Measurements from ENCODE around the gene KCNK2. TPM values are rescaled to one million over a fixed set of nuclear protein-coding genes. Genes with fewer than 3 reads are reported as not detected.

Gene KCNK2
- total RNA-seq, 6 experiments from 2014 or later, result 0.06 to 0.31 (median 0.12) TPM; not detected in 3

DNA sequence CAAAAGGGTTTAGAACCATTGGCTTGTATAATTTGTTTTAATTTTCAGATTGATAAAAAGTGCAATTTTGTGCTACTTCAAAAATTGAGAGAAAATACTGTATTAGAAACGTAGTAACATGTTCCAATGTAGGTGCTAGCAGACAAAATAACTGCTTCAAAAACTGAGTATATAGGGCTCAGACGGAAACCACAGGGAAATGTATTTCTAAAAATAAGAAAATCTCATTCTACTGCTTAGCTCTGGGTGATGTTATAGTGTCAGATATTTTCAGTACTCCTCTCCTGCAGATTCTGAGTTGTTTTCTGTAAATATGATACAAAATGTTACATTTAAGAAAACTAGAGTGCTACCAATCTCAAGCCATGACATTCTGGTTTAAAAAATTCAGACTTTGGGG lies 55.4 kb downstream of the KCNK2 start:
- ATAC-seq, result no peak
- H3K36me3 ChIP-seq, result no peaks in the 10 kb centered on the region
- H3K27ac ChIP-seq, result no peak overlapping the region
- no peak overlapping the region for H3K4me3 ChIP-seq
- WGBS (ENCODE audit: insufficient coverage, low coverage, low lambda C conversion rate, missing lambda C conversion rate), result 51% methylated on average over 2 of the region's 2 CpGs
- no peaks in the 10 kb centered on the region for H3K27me3 ChIP-seq
- TF ChIP-seq POLR2A (IDR thresholded peaks at IDR 0.05), result no peak
- TF ChIP-seq, protein P1, sequence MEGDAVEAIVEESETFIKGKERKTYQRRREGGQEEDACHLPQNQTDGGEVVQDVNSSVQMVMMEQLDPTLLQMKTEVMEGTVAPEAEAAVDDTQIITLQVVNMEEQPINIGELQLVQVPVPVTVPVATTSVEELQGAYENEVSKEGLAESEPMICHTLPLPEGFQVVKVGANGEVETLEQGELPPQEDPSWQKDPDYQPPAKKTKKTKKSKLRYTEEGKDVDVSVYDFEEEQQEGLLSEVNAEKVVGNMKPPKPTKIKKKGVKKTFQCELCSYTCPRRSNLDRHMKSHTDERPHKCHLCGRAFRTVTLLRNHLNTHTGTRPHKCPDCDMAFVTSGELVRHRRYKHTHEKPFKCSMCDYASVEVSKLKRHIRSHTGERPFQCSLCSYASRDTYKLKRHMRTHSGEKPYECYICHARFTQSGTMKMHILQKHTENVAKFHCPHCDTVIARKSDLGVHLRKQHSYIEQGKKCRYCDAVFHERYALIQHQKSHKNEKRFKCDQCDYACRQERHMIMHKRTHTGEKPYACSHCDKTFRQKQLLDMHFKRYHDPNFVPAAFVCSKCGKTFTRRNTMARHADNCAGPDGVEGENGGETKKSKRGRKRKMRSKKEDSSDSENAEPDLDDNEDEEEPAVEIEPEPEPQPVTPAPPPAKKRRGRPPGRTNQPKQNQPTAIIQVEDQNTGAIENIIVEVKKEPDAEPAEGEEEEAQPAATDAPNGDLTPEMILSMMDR (IDR thresholded peaks at IDR 0.05), result no peak
- intact Hi-C loops (cut with DNase I), result no loop called here
- no peak for DNase-seq
- peaks cover 0 to 5% (median 0%) of the 10 kb centered on the region in 4 donors for H3K4me1 ChIP-seq
- peaks cover 0 to 4% (median 0%) of the 10 kb centered on the region in 4 donors for H3K9me3 ChIP-seq

DNA sequence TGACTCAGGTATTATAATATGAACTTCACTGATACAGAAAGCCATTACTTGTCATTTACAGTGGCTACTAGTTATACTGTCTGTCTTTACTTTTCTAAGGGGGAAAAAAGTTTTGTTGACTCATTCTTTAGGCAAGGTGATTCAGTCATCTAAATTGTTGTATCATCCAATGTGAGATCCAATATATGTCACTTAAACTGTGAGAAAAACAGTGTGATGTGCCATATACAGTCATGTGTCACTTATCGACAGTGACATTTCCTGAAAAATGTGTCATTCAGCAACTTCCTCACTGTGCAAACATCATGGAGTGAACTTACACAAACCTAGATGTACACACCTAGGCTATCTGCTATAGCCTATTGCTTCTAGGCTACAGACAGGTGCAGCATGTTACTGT lies 57.6 kb downstream of the KCNK2 start:
- H3K36me3 ChIP-seq, result no peaks in the 10 kb centered on the region
- no peak overlapping the region for H3K27ac ChIP-seq
- intact Hi-C loops (cut with DNase I), result no loop called here
- H3K4me3 ChIP-seq, result no peak overlapping the region
- DNase-seq (no peak), ATAC-seq (no peak)
- H3K9me3 ChIP-seq, result peaks cover 0 to 4% (median 0%) of the 10 kb centered on the region in 4 donors
- no peaks in the 10 kb centered on the region for H3K4me1 ChIP-seq
- no peak for TF ChIP-seq POLR2A (IDR thresholded peaks at IDR 0.05)
- TF ChIP-seq, protein P1 (IDR thresholded peaks at IDR 0.05), result no peak
- WGBS (ENCODE audit: insufficient coverage, low coverage, low lambda C conversion rate, missing lambda C conversion rate), result 64% methylated on average over 1 of the region's 1 CpG
- no peaks in the 10 kb centered on the region for H3K27me3 ChIP-seq

DNA sequence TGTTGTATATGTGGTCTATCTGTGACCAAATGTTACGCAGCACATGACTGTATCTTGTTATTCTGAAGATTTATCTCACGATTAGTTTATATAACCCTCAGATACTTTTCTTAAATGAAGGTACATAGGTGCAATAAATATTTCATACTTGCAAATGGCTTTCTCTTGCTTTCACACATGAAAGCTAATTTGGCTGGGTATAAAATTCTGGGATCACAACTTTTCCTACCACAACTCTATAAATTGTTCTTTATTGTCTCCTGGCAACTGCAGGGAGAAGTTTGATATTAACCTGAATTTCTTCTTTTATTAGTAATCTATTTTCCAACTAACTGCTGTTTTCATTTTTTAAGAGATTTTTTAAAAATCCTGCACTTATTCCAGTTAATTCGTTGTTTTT lies 58.9 kb downstream of the KCNK2 start:
- WGBS (ENCODE audit: insufficient coverage, low coverage, low lambda C conversion rate, missing lambda C conversion rate), result 64% methylated on average over 3 of the region's 3 CpGs
- H3K4me3 ChIP-seq, result no peak overlapping the region
- ATAC-seq, result no peak
- intact Hi-C loops (cut with DNase I), result no loop called here
- no peak overlapping the region for H3K27ac ChIP-seq
- peaks cover 0 to 4% (median 0%) of the 10 kb centered on the region in 4 donors for H3K9me3 ChIP-seq
- no peaks in the 10 kb centered on the region for H3K27me3 ChIP-seq
- peaks cover 0 to 4% (median 2%) of the 10 kb centered on the region in 4 donors for H3K4me1 ChIP-seq
- no peaks in the 10 kb centered on the region for H3K36me3 ChIP-seq
- TF ChIP-seq, protein P1 (IDR thresholded peaks at IDR 0.05), result no peak
- TF ChIP-seq POLR2A (IDR thresholded peaks at IDR 0.05), result no peak
- no peak for DNase-seq

DNA sequence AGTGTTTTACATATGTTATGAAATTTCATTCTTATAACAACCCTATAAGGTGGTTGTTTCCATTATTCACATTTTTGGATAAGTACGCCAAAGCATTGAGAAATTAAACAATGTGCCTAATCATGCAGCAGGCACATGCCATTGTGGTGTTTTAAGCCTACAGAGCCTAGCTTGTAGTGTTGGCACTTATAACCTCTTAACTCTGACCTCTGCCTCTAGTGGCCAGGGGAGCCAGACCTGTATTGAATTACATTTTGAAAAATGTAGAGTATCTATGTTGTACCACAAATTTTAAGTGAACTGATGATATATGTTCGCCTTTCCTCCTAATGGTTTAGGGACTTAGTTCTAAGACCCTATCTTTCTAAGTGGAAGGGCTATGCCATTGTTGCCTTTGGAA lies 61.0 kb downstream of the KCNK2 start:
- ATAC-seq, result no peak
- intact Hi-C loops (cut with DNase I), result no loop called here
- H3K9me3 ChIP-seq, result peaks cover 0 to 4% (median 0%) of the 10 kb centered on the region in 4 donors

More for the DNA sequence above, 61.0 kb downstream of the KCNK2 start:
- no peak for DNase-seq
- no peak for TF ChIP-seq POLR2A (IDR thresholded peaks at IDR 0.05)
- TF ChIP-seq, protein P1 (IDR thresholded peaks at IDR 0.05), result no peak
- WGBS (ENCODE audit: insufficient coverage, low coverage, low lambda C conversion rate, missing lambda C conversion rate), result 58% methylated on average over 2 of the region's 2 CpGs
- H3K36me3 ChIP-seq, result no peaks in the 10 kb centered on the region
- no peak overlapping the region for H3K4me3 ChIP-seq
- peaks cover 0 to 4% (median 2%) of the 10 kb centered on the region in 4 donors for H3K4me1 ChIP-seq
- no peak overlapping the region for H3K27ac ChIP-seq
- no peaks in the 10 kb centered on the region for H3K27me3 ChIP-seq
